H1 (cell line): ENCODE measurements around the gene REL. TPM values are rescaled to one million over a fixed set of nuclear protein-coding genes. Genes with fewer than 3 reads are reported as not detected.

Experiments
- ATF2 ChIP-seq: IDR thresholded peaks from 2 replicates; pipeline ENCODE4 v1.6.1; 2012; ENCODE audit warnings: low read length, inconsistent platforms
- BCL11A ChIP-seq, 2 experiments: IDR thresholded peaks; one replicate each; pipeline ENCODE4 v1.6.1; 2011; ENCODE audit warnings: low read depth in 2 of 2, low read length in 2 of 2, mild to moderate bottlenecking in 2 of 2
- RAD21 ChIP-seq, 2 experiments: IDR thresholded peaks in 1 of 2; conservative IDR thresholded peaks in 1 of 2; 2 replicates each; pipeline ENCODE4 v1.6.1; 2011; ENCODE audit warnings: low read depth in 2 of 2, low read length in 2 of 2, improper control_type of control experiment in 1 of 2, inconsistent platforms in 1 of 2, mild to moderate bottlenecking in 1 of 2, moderate library complexity in 1 of 2
- RNF2 ChIP-seq: fragments of 200-900, 300-1000 bp; sonication (generic); IDR thresholded peaks from 2 replicates; pipeline ENCODE4 v1.7.1; 2016; ENCODE audit warnings: borderline replicate concordance, low read depth, mild to moderate bottlenecking, antibody characterized with exemption, low read length; ENCODE audit not compliant: poor library complexity, severe bottlenecking; ENCODE audit errors: missing control alignments
- USF2 ChIP-seq: IDR thresholded peaks from 2 replicates; pipeline ENCODE4 v1.6.1; 2011; ENCODE audit warnings: low read length, improper control_type of control experiment
- polyA plus RNA-seq, 7 experiments: library from polyadenylated mRNA; depleted of rRNA in 3 of 7; stranded (reverse) in 5 of 7; unstranded in 2 of 7; fragments of >200 nt in 5 of 7; fragments of 200-250 nt in 2 of 7; gene quantifications; 1 replicate in 5 of 7; 2 replicates in 1 of 7; 4 replicates in 1 of 7; pipeline versions ENCODE4 v1.2.1 to v1.2.3, GENCODE V29; 2011 to 2013; ENCODE audit warnings: missing spikeins in 2 of 7, mixed read lengths in 2 of 7
- total RNA-seq: library from RNA; stranded (reverse); fragmentation: NEBNext Ultra II Directional; extraction: Animal tissue kit (Norgen Biotek cat#: 25700); gene quantifications from 2 replicates; pipeline ENCODE4 v1.2.1, GENCODE V29; 2021
- TF ChIP-seq, protein P1 (sequence below): fragments of 300-600 bp; sonication (generic); IDR thresholded peaks from 2 replicates; pipeline ENCODE4 v1.7.1; 2012; ENCODE audit warnings: low read length, moderate library complexity, mild to moderate bottlenecking, inconsistent platforms; ENCODE audit not compliant: insufficient replicate concordance

Gene REL
- total and polyA plus RNA-seq, 2 of the 8 experiments (the other 6 are each of a cell fraction or from before 2014, with no cell fraction given): 1.5 to 7.5 TPM

DNA sequence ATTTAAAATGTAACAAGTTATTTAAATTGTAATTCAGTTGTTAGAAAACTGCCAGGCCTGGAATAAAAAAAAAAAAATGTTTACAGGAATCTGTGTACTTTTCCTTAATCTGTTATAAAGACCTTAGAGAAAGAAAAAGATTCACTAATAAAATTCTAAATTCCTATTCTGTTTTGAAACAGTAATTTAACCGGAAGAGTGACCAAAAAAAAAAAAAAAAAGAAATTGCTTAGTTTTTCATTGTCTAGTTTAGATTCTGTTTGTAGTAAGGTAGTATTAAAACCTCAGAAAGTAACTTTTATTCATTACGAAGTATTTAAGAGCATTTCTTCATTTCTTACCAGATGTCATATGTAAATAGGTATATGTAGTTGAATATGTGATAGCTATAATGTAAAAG, 2.5 kb downstream of the REL start (continued):
- TF ChIP-seq, protein P1, sequence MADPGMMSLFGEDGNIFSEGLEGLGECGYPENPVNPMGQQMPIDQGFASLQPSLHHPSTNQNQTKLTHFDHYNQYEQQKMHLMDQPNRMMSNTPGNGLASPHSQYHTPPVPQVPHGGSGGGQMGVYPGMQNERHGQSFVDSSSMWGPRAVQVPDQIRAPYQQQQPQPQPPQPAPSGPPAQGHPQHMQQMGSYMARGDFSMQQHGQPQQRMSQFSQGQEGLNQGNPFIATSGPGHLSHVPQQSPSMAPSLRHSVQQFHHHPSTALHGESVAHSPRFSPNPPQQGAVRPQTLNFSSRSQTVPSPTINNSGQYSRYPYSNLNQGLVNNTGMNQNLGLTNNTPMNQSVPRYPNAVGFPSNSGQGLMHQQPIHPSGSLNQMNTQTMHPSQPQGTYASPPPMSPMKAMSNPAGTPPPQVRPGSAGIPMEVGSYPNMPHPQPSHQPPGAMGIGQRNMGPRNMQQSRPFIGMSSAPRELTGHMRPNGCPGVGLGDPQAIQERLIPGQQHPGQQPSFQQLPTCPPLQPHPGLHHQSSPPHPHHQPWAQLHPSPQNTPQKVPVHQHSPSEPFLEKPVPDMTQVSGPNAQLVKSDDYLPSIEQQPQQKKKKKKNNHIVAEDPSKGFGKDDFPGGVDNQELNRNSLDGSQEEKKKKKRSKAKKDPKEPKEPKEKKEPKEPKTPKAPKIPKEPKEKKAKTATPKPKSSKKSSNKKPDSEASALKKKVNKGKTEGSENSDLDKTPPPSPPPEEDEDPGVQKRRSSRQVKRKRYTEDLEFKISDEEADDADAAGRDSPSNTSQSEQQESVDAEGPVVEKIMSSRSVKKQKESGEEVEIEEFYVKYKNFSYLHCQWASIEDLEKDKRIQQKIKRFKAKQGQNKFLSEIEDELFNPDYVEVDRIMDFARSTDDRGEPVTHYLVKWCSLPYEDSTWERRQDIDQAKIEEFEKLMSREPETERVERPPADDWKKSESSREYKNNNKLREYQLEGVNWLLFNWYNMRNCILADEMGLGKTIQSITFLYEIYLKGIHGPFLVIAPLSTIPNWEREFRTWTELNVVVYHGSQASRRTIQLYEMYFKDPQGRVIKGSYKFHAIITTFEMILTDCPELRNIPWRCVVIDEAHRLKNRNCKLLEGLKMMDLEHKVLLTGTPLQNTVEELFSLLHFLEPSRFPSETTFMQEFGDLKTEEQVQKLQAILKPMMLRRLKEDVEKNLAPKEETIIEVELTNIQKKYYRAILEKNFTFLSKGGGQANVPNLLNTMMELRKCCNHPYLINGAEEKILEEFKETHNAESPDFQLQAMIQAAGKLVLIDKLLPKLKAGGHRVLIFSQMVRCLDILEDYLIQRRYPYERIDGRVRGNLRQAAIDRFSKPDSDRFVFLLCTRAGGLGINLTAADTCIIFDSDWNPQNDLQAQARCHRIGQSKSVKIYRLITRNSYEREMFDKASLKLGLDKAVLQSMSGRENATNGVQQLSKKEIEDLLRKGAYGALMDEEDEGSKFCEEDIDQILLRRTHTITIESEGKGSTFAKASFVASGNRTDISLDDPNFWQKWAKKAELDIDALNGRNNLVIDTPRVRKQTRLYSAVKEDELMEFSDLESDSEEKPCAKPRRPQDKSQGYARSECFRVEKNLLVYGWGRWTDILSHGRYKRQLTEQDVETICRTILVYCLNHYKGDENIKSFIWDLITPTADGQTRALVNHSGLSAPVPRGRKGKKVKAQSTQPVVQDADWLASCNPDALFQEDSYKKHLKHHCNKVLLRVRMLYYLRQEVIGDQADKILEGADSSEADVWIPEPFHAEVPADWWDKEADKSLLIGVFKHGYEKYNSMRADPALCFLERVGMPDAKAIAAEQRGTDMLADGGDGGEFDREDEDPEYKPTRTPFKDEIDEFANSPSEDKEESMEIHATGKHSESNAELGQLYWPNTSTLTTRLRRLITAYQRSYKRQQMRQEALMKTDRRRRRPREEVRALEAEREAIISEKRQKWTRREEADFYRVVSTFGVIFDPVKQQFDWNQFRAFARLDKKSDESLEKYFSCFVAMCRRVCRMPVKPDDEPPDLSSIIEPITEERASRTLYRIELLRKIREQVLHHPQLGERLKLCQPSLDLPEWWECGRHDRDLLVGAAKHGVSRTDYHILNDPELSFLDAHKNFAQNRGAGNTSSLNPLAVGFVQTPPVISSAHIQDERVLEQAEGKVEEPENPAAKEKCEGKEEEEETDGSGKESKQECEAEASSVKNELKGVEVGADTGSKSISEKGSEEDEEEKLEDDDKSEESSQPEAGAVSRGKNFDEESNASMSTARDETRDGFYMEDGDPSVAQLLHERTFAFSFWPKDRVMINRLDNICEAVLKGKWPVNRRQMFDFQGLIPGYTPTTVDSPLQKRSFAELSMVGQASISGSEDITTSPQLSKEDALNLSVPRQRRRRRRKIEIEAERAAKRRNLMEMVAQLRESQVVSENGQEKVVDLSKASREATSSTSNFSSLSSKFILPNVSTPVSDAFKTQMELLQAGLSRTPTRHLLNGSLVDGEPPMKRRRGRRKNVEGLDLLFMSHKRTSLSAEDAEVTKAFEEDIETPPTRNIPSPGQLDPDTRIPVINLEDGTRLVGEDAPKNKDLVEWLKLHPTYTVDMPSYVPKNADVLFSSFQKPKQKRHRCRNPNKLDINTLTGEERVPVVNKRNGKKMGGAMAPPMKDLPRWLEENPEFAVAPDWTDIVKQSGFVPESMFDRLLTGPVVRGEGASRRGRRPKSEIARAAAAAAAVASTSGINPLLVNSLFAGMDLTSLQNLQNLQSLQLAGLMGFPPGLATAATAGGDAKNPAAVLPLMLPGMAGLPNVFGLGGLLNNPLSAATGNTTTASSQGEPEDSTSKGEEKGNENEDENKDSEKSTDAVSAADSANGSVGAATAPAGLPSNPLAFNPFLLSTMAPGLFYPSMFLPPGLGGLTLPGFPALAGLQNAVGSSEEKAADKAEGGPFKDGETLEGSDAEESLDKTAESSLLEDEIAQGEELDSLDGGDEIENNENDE: no peak
- no peak for TF ChIP-seq BCL11A (IDR thresholded peaks at IDR 0.05; ENCODE audit: low read depth in 2 of 2, low read length in 2 of 2)
- TF ChIP-seq RAD21 (IDR thresholded peaks at IDR 0.05 in 1 of 2, conservative IDR thresholded peaks at IDR 0.05 in 1 of 2; ENCODE audit: low read depth in 2 of 2, low read length in 2 of 2): no peak
- no peak for TF ChIP-seq USF2
- no peak for TF ChIP-seq ATF2
- TF ChIP-seq RNF2: no peak
